HG03469 (cell line): ENCODE measurements around the gene UBL3.
A peak's percentile ranks its signal among the peaks of the same experiment; 100 is the strongest.

Experiments
- ATAC-seq: cut with Tn5 transposase; IDR thresholded peaks from one replicate; pipeline ENCODE4 v1.9.1; 2021; ENCODE audit warnings: mild to moderate bottlenecking, moderate library complexity, moderate number of reproducible peaks; ENCODE audit not compliant: unreplicated experiment

The UBL3 gene

DNA sequence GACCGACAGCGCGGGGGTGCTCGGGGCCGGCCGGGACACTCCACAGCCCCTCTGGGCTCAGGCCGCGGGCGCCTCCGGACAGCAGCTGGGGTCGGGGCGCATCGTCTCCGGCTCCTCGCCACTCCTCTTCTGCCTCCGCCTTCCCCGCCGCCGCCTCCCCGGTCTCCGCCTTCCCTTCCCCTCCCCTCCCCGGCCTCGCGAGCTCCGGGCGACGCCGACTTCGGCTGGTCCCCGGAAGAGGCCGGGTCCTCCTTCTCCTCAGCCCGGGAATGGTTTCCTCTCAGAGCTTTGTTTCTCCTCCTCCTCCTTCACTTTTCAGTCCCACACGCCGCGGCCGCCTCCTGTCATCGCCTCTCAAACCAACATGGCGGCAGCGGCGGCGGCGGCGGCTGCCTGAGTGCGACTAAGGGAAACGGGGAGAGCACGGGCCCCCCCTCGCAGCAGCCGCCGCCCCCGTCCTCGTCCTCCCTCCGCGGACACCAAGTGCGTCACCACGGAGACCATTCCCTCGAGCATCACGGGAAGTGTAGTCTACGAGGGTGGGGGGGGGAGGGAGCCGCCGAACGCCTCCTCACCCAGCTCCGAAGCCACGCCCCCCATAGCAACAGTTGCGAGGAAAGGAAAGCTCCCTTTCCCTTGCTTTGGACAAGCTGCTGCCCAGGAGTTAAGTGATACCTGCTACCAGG, at the start of gene UBL3:
TSS of gene UBL3 (minus strand) at position 405 of the 686 bp plus-strand sequence. CDS start 1,079 bp downstream, outside the sequence.
- peak; percentile 43 for ATAC-seq

GRCh38 chr13:29897102-29897501, 46.7 kb upstream of the UBL3 start:
- ATAC-seq: no peak

- ATAC-seq: no peak
Observed at GRCh38 chr13:29893438-29893837, 43.0 kb upstream of the UBL3 start.

DNA sequence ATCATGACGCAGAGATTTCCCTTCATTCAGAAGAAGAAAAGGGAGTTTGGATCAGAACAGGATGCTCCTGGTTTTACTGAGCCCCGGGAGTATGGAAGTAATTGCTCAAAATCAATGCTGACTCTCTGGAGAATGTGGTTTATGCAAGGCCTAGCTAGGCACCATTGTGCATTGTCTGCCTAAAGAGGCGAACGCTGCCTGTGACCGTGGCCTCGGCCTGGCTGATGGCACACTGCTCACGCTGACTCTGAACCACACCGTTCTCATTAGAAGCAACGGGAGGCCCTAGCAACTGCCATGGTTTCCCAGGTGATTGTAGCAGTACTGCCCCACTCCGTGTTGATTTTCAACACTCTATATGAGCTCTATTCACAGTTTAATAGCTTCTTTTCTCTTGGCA, 41.7 kb upstream of the UBL3 start:
- no peak for ATAC-seq

DNA sequence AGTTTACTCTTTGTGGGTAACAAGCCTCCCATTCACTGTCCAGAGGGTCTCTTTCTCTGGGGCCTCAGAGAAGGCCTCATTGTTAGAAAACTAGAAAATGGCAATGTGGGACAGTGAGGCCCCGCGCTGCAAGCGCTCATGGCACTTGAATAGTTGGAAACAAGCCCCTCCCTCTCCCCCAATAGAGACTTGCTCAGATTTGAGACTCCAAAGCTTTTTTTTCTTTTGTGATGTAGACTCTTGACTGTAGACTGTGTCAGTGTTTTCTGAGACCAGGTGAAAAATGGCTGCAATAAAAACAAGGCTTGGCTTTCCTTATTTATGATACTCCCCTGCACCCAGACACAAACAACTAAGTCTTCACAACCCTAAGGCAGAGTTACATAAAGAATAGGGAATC, 38.7 kb upstream of the UBL3 start:
- no peak for ATAC-seq

DNA sequence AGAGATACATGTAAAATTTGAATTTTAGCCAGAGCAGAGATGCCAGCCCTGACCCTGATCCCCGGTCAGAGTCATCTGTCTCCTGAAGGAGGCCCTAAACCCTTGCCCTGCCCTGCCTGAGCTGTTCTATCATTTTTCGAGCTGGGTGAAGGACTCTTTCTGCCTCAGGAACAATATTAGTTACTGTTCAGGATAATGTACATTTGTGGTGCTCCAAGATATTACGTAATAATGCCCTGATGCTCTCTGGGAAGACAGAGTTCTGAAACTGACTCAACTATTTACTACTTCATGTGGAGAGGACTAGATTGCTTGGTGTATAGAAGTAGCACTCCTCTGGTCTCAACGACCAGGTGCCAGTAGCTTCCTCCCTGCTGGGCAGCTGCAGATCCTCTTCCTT, 37.9 kb upstream of the UBL3 start:
- ATAC-seq: no peak

GRCh38 chr13:29887686-29888085, 37.3 kb upstream of the UBL3 start:
- ATAC-seq: no peak

- ATAC-seq: no peak
Observed at GRCh38 chr13:29887030-29887557, 36.7 kb upstream of the UBL3 start.

DNA sequence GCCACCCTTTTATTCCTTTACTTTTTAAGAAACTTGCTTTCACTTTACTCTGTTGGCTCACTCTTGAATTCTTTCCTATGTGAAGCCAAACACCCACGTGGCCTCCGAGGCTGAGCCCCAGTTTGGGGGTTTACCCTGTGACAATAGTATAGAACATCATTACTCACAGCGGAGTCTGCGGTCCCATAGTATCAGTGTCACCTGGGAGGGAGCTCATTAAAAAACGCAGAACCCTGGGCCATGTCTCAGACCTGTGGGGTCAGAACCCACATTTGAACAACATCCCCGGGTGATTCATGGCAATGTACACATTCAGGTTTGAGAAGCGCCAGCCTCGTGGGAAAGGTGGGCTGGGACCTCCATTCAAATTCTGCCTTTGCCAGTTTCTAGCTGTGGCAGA, 36.0 kb upstream of the UBL3 start:
- no peak for ATAC-seq

DNA sequence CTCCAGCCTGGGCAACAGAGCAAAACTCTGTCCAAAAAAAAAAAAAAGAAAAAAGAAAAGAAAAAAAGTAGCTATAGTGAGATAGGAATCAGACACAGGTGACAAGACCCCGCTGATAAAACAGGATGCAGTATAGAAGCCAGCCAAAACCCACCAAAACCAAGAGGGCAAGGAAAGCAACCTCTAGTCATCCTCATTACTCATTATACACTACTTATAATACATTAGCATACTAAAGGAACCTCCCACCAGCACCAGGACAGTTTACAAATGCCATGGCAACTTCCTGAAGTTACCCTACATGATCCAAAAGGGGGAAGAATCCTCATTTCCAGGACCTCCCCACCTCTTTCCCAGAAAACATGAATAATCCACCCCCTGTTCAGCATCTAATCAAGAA, 35.6 kb upstream of the UBL3 start:
- ATAC-seq: no peak

GRCh38 chr13:29884671-29885430, 34.4 kb upstream of the UBL3 start:
- no peak for ATAC-seq

- no peak for ATAC-seq
Observed at GRCh38 chr13:29883941-29884518, 33.6 kb upstream of the UBL3 start.

DNA sequence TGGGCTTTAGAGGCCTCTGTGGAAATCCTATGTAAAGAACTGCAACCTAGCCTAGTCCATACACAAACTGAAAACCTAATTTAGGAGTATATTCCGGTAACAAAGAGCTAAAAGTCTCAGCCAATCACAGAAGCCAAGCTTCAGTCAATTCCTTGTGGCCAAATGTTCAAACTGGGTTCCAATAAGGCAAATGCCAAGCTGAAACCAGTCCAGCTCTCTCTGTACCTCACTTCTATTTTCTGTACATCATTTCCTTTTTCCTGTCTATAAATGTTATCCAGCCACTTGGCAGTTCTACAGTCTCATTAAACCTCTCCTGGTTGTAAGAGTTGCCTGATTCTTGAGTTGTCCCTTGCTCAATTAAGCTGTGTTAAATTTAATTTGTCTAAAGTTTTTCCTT, 31.7 kb upstream of the UBL3 start:
- ATAC-seq: no peak

DNA sequence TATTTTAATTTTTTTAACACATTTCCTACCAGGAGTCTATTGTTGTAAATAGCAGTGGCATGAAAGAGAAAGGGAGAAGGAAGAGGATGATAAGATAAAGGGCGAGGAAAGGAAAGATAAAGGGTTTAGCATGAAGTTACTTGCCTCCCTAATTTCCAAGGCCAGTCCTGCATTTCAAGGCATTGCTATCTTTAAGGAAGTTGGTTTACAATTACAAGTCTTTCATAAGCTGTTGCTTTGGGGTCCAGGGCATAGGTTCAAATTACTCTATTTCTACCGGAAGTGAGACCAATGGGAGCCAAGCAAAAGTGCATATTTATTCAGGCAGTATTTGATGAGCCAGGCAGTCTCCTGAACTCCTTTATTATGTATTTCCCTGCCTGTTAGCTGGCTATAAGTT, 27.7 kb upstream of the UBL3 start:
- no peak for ATAC-seq

DNA sequence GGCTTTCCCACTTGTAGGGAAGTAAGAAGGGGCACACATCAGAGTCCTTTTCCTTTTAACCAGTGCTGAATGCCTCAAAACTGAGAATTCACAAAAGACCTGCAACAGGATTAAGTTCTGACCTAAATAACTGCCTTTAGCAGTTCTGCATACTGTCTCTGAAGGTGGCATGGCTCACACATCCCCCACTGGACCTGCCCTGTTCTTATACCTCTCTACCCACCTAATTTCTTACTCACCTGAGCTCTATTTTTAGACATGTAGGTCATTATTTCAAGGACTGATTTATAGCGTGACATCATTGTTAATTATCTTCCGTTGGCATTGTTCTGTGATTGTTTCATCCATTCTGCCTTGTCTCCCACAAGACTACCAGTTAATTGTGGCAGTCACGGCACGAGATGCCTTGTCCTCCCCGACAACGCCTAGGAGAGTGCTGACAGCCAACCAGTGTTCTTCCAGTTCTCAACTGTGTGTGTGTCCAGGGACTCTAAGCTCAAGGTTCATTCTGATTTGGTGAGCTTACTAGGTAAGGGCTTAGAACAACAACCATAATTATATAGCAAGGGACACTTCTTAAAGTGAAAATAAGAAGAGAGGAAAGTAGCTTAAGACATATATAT, 27.1 kb upstream of the UBL3 start:
- ATAC-seq: no peak

DNA sequence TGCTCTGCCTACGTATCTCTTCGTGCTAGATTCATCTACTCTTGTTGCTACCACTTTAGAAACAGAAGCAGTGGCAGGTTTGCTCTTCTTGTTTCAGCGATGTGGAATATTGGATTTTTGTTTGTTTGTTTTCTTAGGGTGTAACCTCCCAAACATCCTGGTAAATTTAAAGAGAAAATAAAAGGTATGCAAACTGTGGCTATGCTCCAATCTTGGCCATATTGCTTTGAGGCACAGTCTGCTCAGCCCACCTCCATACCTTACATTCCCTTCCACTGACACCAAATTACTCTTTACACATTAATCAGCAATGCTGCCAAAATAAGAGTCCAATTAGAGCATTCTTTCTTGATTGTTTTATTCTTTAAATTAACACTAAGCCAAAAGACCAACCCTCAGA, 25.2 kb upstream of the UBL3 start:
- ATAC-seq: no peak

GRCh38 chr13:29868581-29868980, 18.2 kb upstream of the UBL3 start:
- ATAC-seq: no peak

- no peak for ATAC-seq
Observed at GRCh38 chr13:29865934-29866333, 15.5 kb upstream of the UBL3 start.

DNA sequence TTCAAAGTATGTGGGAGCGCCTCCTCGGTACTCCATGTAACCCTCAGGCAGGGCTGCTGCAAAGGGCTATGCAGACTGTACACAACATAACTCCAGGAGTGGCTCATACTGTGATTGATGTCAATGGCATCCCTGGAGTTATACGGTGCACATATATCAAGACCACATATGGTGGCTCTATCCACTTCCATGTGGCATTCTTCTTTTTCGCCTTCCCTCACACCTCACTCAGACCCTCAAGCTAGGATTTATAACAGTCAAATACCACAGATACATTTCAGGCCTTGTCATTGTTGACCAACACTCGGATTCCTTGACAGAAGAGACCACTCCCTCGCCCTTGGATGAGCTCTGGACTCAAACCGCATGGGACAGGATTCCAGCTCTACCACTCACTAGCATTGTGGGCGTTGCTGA, 11.3 kb upstream of the UBL3 start:
- no peak for ATAC-seq

DNA sequence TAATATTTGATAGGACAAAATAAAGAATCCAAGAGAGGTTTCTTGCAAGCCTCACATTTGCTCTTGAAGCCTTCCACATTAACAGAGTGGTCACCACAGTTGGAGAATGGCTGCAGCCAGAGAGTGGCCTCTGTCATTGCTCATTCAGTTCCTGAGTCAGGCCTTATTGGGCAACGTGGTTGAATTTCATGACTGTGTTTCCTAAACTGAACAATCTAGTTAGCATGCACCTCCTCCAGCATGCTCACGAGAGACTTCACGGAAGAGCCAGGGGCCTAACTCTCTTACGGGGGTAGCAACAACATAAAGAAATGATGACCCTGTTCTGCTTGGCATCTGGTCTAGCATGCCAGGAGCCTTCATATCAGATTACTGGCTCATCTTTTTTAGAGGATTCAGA, 9.6 kb upstream of the UBL3 start:
- no peak for ATAC-seq

DNA sequence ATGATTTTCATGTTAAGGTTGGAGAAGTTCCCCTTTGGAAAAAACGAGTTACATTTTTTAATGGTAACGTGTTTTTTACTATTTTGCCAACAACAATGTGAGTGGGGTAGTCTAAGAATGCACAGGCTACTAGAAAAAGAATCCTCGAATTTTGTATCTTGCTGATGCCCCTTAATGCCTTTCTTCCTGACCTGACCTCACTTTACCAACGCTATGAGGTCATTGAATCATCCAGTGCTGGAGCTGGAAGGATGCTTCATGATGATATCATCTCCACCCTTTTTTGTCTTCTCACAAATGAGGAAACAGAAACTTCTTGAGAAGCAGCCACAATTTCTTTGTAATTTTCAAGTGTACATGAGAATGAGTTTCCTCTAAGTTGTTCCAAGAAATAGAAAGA, 8.2 kb upstream of the UBL3 start:
- no peak for ATAC-seq
